Measurements from ENCODE around the gene TMEM94. TPM values are rescaled to one million over a fixed set of nuclear protein-coding genes. Genes with fewer than 3 reads are reported as not detected.

TMEM94 gene
- total RNA-seq, 1 donor from 2014 or later, result 125 TPM

DNA sequence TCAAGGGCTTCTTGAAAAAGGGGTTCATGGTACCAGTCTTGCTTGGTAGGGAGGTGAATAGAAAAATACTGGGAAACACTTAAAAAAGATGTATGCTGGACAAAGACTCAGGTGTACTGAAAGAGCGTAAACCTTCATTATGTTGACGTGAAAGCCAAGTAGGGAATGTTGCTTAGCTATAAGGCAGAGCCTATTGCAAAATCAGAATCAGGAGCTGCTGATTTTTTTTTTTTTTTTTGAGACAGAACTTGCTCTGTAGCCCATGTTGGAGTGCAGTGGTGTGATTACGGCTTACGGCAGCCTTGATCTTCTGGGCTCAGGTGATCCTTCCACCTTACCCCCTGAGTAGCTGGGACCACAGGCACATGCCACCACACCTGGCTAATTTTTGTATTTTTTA is 3.9 kb downstream of the TMEM94 start:
- Histone ChIP-seq H3K9me3 (no peaks in the 10 kb centered on the region), H3K27me3 (no peaks in the 10 kb centered on the region), H3K4me1 (peaks cover 0 to 26% of the 10 kb centered on the region in 2 donors), H3K36me3 (no peaks in the 10 kb centered on the region), H3K27ac (no peak overlapping the region), H3K4me3 (no peak overlapping the region)
- intact Hi-C loops (cut with DNase I), result no loop called here
- TF ChIP-seq, protein P1, sequence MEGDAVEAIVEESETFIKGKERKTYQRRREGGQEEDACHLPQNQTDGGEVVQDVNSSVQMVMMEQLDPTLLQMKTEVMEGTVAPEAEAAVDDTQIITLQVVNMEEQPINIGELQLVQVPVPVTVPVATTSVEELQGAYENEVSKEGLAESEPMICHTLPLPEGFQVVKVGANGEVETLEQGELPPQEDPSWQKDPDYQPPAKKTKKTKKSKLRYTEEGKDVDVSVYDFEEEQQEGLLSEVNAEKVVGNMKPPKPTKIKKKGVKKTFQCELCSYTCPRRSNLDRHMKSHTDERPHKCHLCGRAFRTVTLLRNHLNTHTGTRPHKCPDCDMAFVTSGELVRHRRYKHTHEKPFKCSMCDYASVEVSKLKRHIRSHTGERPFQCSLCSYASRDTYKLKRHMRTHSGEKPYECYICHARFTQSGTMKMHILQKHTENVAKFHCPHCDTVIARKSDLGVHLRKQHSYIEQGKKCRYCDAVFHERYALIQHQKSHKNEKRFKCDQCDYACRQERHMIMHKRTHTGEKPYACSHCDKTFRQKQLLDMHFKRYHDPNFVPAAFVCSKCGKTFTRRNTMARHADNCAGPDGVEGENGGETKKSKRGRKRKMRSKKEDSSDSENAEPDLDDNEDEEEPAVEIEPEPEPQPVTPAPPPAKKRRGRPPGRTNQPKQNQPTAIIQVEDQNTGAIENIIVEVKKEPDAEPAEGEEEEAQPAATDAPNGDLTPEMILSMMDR (IDR thresholded peaks at IDR 0.05), result no peak
- no peak for DNase-seq (ENCODE audit: low spot score in 2 of 2)

DNA sequence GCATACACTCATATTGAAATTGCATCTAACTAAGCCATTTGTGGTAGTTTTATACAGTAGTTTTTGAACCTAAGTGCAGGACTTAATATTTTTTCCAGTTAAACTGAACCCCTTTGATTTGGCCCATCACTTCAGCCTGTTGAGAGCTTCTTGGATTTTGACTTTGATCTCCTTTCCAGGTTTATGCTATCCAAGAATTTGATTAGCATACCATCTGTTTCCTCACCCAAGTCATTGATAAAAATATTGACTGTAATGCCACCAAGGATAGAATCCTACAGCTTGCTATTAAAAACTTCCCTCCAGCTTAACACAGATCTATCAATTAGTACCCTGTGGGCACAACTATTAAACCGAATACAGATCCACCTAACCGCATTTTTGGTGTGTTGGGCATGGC is 7.2 kb downstream of the TMEM94 start:
- DNase-seq (ENCODE audit: low spot score in 2 of 2), result no peak
- TF ChIP-seq, protein P1 (IDR thresholded peaks at IDR 0.05), result no peak
- Histone ChIP-seq H3K27me3 (no peaks in the 10 kb centered on the region), H3K4me3 (no peak overlapping the region), H3K4me1 (peaks cover 0 to 16% of the 10 kb centered on the region in 2 donors), H3K27ac (no peak overlapping the region), H3K9me3 (no peaks in the 10 kb centered on the region), H3K36me3 (no peaks in the 10 kb centered on the region)
- intact Hi-C loops (cut with DNase I), result no loop called here

DNA sequence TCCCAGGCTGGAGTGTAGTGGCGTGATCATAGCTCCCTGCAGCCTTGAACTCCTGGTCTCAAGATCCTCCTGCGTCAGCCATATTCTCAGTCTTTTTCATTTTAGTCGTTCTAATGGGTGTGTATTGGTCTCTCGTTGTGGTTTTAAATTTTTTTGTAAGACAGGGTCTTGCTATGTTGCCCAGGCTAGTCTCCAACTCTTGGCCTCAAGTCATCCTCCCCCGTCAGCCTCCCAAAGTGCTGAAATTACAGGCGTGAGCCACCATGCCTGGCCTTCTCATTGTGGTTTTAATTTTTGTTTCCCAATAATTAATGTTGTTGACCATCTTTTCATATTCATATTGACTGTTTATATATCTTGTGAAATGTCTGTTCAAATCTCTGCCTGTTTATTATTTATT is 8.6 kb downstream of the TMEM94 start:
- no peak for DNase-seq (ENCODE audit: low spot score in 2 of 2)
- Histone ChIP-seq H3K4me3 (no peak overlapping the region), H3K9me3 (no peaks in the 10 kb centered on the region), H3K36me3 (no peaks in the 10 kb centered on the region), H3K4me1 (peaks cover 0 to 12% of the 10 kb centered on the region in 2 donors), H3K27me3 (no peaks in the 10 kb centered on the region), H3K27ac (no peak overlapping the region)
- intact Hi-C loops (cut with DNase I), result no loop called here
- TF ChIP-seq, protein P1 (IDR thresholded peaks at IDR 0.05), result no peak

DNA sequence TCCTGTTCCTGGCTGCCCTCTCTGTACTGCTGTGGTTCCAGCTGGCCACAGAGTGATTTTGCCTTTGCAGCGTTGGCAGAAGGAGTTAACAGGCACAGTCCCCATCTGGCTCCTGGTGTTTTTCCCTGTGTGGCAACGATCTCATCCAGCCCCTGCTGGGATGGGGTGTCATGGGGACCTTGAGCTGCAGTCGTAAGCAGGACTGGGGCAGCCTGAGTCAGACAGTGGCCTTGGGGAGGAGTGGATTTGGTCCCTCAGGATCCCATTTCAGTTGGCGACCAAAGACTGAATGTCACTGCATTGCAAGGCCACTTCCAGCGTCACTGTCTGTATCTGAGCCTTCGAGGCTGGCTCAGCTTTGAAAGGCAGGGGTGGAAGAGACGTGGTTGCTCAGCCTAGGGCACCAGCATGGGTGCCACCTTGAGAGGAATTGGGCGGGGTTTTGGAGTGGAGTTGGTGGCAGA is 11.9 kb downstream of the TMEM94 start:
- intact Hi-C loops (cut with DNase I), result no loop called here
- Histone ChIP-seq H3K9me3 (no peaks in the 10 kb centered on the region), H3K27me3 (no peaks in the 10 kb centered on the region), H3K4me3 (peak overlapping the region in 1 of 2 donors; percentile 39), H3K27ac (peak overlapping the region; percentile 72 to 77), H3K4me1 (peaks cover 0 to 12% of the 10 kb centered on the region in 2 donors), H3K36me3 (peaks cover 3 to 11% of the 10 kb centered on the region in 2 donors)
- TF ChIP-seq, protein P1 (IDR thresholded peaks at IDR 0.05), result no peak
- DNase-seq (ENCODE audit: low spot score in 2 of 2), result peak in 1 of 2 donors; percentile 79

DNA sequence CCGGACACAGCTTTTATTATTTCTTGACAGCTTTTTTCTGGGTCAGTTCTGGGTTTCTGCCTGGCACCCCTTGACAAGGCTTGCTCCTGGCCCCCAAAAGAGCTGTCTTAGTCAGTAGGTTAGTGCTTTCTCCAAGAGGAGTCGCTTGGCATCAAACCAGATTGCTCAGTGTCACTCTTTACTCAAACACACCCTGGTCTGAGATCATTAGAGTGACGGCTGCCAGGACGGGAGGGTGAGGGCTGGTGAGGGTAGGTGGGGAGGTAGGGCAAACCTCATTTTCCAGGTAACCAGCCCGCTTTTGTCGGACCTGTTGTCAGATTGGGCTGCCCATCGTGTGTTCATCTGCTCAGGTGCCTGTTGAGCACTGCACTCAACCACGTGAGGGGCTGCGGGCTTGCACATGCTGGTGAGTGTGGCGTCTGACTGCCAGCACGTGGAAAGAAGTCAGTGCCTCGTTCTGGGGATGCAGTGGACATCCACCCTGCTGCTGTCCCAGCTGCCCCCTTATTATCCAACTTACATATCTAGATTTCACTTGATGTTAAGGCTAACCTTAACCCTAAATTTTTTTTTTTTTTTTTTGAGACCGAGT is 12.4 kb downstream of the TMEM94 start:
- intact Hi-C loops (cut with DNase I), result no loop called here
- TF ChIP-seq, protein P1 (IDR thresholded peaks at IDR 0.05), result no peak

More for the DNA sequence above, 12.4 kb downstream of the TMEM94 start:
- peaks cover 5 to 14% of the 10 kb centered on the region in 2 donors for H3K36me3 ChIP-seq
- peaks cover 0 to 12% of the 10 kb centered on the region in 2 donors for H3K4me1 ChIP-seq
- peak overlapping the region; percentile 72 to 77 for H3K27ac ChIP-seq
- no peaks in the 10 kb centered on the region for H3K9me3 ChIP-seq
- H3K4me3 ChIP-seq, result peak overlapping the region in 1 of 2 donors; percentile 39
- no peak for DNase-seq (ENCODE audit: low spot score in 2 of 2)
- no peaks in the 10 kb centered on the region for H3K27me3 ChIP-seq
